Right ventricle myocardium inferior (tissue), 1 donor: ENCODE measurements around the gene YTHDC2. TPM values are rescaled to one million over a fixed set of nuclear protein-coding genes. Genes with fewer than 3 reads are reported as not detected.
"Not testable (repeated sequence)": the region's sequence is repeated elsewhere in the genome, so short reads cannot be mapped to it uniquely, and the experiment has no call there.

Experiments used
- ATAC-seq: fragments of 200-7000 bp; cut with Tn5 transposase; one replicate; pipeline ENCODE4 v1.9.1; 2020; ENCODE audit warnings: mild to moderate bottlenecking, moderate library complexity
- DNase-seq: peaks from one replicate; pipeline ENCODE4 v3.0.0; 2021; ENCODE audit errors: missing footprints
- intact Hi-C: fragments of 100-400 bp; cut with DNase I; formaldehyde crosslinking; loops from one replicate; pipeline ENCODE4 v1.11.0; 2022
- total RNA-seq: library from RNA; stranded (reverse); fragmentation: NEBNext Ultra II Directional; extraction: Animal tissue kit (Norgen Biotek cat#: 25700); gene quantifications from one replicate; pipeline ENCODE4 v1.2.1, GENCODE V29; 2021
- donor health status: DM: no; HTN: yes; CAD: no; lungs with severe emphysema.

The YTHDC2 gene
- total RNA-seq, 1 donor from 2014 or later = 12.6 TPM

DNA sequence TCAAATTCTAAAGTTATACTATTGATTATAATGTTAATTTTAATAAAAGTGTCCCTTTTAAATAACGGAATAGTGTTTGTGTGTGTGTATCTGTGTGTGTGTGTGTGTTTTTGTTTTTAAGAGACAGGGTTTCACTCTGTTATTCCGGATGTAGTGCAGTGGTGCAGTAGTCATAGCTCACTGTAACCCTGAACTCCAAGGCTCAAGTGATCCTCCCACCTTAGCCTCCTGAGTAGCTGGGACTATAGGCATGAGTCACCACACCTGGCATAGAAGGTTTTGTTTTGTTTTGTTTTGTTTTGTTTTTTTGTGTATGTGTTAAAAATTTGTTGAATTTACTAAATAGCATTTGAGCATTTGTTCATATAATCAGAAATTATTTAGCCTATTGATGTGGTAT is 64.6 kb downstream of the YTHDC2 start:
- DNase-seq (no peak), ATAC-seq (no peak)
- intact Hi-C loops = no loop called here

DNA sequence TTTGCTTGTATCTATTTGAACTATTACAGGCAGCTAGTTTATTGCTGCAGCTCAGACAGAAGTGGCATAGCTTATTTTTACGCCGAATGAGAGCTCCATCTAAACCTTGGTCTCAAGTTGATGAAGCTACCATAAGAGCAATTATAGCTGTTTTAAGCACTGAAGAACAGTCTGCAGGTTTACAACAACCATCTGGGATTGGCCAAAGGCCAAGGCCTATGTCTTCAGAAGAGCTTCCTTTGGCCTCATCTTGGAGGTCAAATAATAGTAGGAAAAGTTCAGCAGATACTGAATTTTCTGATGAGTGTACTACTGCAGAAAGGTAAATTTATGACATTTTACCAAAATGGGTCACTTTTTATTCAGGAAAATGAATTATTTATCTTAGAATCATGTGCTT is 67.9 kb downstream of the YTHDC2 start:
- intact Hi-C loops = no loop called here
- no peak for DNase-seq
- no peak for ATAC-seq

DNA sequence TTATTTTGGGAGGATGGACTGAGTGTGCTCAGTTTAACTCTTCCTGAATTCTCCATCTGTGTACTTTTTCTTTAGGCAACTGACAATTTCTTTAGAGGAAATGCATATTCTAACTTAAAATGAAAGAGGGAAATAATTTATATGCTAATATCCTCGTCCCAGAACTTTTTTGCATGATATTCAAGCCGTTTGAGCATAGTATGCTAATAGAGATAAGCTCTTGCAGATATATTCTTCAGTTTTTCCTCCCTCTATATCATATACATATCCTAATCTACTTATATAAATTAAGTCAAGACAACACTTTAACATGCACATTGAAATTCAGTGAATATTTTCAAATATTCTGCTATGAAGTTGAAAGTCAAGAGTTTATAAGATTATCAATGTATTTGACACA is 84.7 kb downstream of the YTHDC2 start:
- intact Hi-C loops = no loop called here
- no peak for ATAC-seq
- no peak for DNase-seq

DNA sequence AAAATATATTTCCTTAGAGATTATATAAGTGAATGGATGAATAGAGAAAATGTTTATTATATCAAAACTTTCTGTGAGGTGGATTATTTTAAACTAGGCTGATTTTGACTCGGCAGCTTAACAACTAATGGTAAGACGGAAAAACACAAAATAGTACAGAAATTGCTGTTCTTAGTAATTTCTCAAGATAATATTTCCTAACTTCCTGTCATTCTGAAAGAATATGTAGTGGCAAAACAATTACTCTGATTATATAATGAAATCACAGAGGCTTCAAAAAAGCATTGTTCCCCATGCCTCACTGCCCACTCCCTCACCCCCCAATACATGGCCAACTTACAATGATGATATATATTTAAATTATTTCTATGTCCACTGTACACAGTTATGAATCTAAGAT is 85.4 kb downstream of the YTHDC2 start:
- ATAC-seq (no peak), DNase-seq (no peak)
- intact Hi-C loops = no loop called here

DNA sequence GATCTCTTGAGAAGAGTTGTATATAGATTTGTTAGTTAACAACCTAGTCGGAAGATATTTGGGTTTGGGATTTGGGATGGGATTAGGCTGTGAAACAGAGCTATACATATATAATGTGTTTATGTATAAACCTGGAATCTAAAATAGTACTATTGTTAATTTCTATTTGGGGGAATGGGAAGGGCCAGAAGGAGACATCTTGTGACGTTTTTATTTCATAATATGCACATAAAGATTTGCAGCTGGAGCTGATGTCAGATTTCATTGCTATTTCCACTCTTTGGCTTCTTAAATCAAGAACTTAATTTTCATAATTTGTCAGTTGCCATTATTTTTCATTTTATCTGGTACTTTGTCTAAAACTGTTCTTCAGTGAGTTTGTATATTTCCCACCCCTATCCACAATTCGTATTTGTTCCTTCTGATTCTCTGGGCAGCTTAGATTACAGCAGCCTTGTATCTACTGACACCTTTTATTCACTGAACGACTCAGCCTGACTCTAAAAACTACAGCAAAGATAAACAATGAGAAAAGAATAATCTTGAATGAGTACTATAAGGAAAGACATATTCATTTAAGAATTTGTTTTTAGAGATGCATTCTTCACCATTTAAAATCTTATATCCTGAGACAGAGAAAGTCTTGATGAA is 86.9 kb downstream of the YTHDC2 start:
- ATAC-seq = no peak
- intact Hi-C loops = loop anchor here (10.0 kb wide), 1 partner anchor 1046 kb away; no protein-coding TSS in a partner anchor

DNA sequence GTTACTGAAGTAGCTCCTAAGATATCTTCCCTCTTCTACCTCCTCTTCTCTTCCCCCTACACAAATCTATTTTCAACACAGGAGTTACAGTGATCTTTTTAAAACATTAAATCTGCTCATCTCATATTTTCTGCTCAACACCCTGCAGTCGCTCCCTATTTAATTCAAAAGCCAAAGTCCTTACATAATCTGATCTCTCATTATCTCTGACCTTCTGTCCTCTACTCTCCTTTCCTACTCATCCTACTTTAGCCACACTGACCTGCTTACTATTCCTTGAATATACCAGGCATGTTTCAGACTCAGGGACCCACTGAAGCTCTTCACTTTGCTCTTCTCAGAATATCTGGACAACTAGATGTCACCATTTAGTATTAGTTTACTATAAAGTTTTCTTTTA is 87.9 kb downstream of the YTHDC2 start:
- DNase-seq (no peak), ATAC-seq (no peak)
- intact Hi-C loops = loop anchor here (10.0 kb wide), 1 partner anchor 1047 kb away; no protein-coding TSS in a partner anchor

More for the DNA sequence above, 86.9 kb downstream of the YTHDC2 start:
- no peak for DNase-seq

DNA sequence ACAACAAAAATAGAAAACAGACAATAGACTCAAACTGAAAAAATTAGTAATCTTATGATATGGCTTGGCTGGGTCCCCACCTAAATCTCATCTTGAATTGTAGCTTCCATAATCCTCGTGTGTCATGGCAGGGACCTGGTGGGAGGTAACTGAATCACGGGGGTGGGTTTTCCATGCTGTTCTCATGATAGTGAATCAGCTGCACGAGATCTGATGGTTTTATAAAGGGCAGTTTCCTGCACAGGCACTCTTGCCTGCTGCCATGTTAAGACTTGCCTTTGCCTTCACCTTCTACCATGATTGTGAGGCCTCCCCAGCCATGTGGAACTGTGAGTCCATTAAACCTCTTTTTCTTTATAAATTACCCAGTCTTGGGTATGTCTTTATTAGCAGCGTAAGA is 89.8 kb downstream of the YTHDC2 start:
- DNase-seq, ATAC-seq: not testable (repeated sequence)
- intact Hi-C loops = loop anchor here (10.0 kb wide), 1 partner anchor 1048 kb away; no protein-coding TSS in a partner anchor

DNA sequence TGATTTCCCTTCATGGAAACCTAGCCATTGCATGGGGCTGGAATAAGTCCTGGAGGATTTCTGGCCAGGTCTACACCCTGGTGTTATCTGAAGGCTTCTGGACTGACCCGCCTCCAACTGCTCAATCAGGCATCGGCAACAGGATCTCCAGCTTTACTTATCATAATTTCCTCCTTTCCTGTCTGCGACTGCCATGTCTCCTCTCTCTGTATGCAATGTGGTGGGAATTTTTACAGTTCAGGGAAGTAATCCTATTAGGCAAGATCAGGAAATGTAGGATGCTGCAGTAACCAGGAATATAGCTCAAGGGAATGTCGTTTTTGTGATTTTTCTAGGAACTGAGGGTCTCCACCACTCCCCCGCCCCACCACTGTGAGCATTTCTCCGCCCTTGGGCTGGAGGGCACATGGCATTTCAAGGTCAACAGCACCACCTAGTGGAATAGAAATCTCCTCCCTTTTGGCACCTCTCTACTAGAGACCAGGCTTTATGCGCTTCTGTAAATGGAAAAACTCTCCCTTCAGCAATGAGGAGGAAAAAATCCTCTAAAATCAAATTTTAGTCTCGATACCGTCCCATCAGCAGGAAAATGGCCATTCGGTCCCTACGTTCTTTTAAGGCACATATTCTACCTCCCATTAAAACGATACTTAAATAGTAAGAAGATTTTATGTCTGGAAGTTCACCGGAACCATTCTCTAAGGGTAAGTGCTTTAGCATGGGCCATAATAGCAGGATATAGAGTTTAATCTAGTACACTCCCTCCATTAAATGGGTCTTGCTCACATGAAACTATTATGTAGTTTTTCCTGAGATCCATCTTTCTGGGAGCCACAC is 93.0 kb downstream of the YTHDC2 start:
- intact Hi-C loops = loop anchor here (2.0 to 10.0 kb wide), 4 partner anchors 226 to 1052 kb away; no protein-coding TSS in a partner anchor
- ATAC-seq (peak; percentile 94), DNase-seq (no peak)

DNA sequence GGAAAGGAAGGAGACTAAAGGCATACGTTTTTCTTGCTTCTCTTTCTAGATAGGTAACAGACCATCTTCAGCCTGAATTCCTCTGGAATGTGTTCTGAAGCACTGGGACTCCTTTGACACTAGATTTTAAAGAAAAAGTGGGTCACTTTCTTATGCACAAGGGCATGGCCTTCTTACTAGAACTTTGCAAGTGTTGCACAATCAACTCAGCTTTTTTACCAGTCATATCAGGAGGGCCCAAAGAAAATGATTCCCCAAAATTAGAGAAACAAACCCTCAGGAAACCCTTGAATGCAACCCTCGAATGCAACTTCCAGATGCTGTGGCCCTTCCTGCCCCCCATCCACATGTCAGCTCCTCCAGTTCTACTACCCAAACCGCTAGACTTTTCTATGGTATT is 93.9 kb downstream of the YTHDC2 start:
- DNase-seq = no peak
- intact Hi-C loops = loop anchor here (2.0 to 10.0 kb wide), 4 partner anchors 227 to 1053 kb away; no protein-coding TSS in a partner anchor
- no peak for ATAC-seq

DNA sequence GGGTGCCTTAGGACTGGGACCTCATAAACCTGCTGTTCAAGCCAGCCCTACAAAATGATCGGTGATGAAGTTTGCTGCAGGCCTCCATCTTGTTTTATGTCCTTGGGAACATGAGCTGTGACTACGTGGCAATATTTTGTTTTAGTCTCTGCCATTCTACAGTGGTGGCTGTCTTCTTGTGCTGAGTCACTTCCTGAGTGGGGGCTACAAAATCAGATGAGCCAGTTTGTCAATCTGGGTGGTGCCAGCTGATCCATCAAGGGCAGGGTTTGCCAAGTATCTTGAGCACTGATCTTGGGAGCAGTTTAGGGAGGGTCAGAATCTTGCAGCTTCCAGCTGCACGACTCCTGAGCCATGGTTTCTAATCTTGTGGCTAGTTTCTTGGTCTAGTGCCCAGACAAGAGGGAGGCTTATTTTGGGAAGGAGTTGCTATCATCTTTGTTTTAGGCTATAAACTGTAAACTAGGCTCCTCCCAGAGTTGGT is 94.7 kb downstream of the YTHDC2 start:
- DNase-seq (no peak), ATAC-seq (no peak)
- intact Hi-C loops = loop anchor here (5.0 to 10.0 kb wide), 3 partner anchors 271 to 1053 kb away; no protein-coding TSS in a partner anchor

DNA sequence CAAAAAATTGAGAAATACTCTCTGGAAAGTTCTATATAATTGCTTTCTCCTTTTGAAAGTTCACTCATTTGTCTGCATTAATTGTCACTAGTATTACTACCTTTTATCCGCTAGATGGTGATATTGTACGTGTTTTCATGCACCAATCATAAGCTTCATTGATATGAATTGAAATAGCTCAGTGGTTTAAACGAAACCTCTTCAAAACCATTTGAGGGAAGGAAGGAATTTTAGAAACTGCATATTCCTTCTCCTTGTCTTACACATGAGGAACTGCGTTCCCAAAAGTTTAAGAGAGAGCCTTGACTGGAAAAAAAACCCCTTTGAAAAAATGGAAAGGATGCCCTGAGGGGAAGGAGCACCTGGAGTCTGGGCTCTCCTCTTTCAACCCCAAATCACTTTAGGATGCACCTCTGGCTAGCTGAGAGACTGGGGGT is 98.6 kb downstream of the YTHDC2 start:
- no peak for DNase-seq
- no peak for ATAC-seq
- intact Hi-C loops = loop anchor here (5.0 to 10.0 kb wide), 2 partner anchors 1175 to 1453 kb away; no protein-coding TSS in a partner anchor

DNA sequence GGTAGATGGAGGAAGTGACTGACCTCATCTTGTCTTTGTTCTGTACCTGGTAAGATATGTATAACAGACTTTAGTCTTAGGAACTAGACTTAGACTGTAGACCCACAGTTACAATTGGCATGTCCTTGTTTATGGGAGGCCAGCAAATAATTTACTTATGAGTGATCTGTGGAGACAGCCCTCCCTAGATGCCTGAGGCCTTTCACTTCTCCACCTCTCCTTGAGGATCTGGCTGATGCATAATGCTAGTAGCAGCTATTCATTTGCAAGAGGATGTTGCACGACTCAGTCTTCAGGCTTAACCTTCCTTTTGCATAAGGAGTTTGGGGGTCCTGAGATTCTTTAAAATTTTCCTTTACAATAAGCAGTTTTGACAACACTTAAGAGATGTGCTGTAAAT is 100.7 kb downstream of the YTHDC2 start:
- no peak for ATAC-seq
- DNase-seq = no peak
- intact Hi-C loops = loop anchor here (5.0 to 10.0 kb wide), 2 partner anchors 1173 to 1451 kb away; no protein-coding TSS in a partner anchor

DNA sequence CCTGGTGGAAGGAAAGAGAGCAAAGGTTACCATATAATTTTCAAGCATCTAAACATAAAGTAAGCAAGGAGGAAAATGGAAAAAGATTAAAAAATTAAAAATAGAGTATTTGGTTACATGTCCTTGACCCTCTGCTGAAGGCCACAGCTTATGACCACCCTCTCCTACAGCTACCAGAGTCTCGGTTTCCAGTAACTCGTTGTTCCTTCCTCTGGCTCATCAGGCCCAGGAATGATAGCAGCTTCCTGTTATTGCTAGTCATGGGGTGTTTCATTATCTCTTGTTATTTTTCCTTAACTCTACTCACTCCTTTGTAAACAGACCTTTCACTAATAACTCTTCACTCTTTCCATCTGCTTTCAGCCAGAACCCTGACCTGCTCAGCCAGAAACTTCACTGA is 102.2 kb downstream of the YTHDC2 start:
- no peak for ATAC-seq
- intact Hi-C loops = loop anchor here (10.0 kb wide), 1 partner anchor 1449 kb away; no protein-coding TSS in a partner anchor
- DNase-seq = no peak

DNA sequence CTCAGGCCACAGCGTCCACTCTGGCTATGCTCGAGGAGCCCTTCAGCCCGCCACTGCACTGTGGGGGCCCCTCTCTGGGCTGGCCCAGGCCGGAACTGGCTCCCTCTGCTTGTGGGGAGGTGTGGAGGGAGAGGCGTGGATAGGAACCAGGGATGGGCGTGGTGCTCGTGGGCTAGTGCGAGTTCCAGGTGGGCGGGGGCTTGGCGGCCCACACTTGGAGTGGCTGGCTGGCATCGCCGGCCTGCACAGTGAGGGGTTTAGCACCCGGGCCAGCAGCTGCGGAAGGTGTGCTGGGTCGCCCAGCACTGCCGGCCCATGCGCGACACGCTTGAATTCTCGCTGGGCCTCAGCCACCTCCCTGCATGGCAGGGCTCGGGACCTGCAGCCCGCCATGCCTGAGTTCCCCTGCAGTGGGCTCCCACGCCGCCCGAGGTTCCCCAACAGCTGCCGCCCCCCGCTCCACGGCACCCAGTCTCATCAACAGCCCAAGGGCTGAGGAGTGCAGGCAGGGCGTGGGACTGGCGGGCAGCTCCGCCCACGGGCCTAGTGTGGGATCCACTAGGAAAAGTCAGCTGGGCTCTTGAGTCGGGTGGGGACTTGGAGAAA is 103.8 kb downstream of the YTHDC2 start:
- no peak for DNase-seq
- intact Hi-C loops = loop anchor here (10.0 kb wide), 1 partner anchor 1448 kb away; no protein-coding TSS in a partner anchor

DNA sequence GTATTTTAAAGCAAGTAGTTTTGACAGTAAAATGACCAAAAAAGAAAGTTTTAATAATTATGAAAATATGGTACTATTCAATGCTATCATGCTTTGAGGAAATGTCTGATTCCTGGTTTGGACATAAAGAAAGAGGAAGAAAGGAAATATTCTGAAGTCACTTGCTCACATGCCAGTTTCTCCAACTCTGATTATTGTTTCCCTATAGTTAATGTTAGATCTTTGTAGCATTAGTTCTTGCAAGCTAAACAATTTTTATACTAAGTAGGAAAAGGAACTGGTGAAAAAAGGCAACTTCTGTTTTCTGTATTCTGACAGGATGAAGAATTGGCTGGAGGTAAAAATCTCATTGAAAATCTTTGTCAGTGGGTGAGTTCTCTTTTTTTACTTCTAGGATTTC is 119.5 kb downstream of the YTHDC2 start:
- DNase-seq (no peak), ATAC-seq (no peak)
- intact Hi-C loops = no loop called here

More for the DNA sequence above, 103.8 kb downstream of the YTHDC2 start:
- no peak for ATAC-seq

DNA sequence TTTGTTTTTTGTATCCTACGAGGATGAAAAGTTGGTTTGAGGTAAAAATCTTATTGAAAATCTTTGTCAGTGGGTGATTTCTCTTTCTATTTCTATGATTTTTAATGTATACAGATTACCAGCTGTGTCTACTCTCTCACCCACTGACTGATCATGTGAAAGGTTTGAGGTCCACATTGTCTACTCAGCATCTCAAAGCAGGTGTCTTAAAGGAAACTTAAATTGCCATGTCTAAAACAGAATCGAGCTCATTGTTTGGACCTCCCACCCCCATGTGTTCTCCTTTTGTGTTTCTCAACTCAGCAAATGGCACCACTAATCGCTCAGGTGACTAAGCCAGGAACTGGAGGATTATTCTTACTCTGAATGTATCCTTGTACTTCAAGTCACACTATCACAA is 121.5 kb downstream of the YTHDC2 start:
- DNase-seq (no peak), ATAC-seq (no peak)
- intact Hi-C loops = no loop called here

DNA sequence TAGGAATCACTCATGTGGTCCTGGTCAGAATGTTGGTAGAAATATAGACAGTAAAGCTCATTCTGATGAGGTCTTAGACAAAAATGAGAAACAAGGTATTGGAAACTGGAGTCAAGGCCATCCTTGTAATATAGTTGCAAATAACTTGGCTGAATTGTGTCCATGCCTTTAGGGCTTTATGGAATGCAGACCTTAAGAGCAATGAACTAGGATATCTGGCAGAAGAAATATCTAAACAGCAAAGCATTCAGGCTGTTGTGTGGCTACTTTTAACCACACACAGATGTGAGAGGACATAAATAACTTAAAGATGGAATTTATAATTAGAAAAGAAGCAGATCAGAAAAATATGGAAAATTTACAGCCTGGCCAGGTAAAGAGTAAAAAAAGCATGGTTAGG is 128.2 kb downstream of the YTHDC2 start:
- no peak for ATAC-seq
- intact Hi-C loops = no loop called here

More for the DNA sequence above, 128.2 kb downstream of the YTHDC2 start:
- no peak for DNase-seq
